CD4-positive, alpha-beta memory T cell (primary cell): ENCODE data around the gene SUGCT. TPM values are rescaled to one million over a fixed set of nuclear protein-coding genes. Genes with fewer than 3 reads are reported as not detected.

Experiments used
- CTCF ChIA-PET: fragments of 350-600 bp; sonication (Branson Sonifier 250); formaldehyde crosslinking; loops from one replicate; lab custom pipeline; 2021; ENCODE audit warnings: inconsistent platforms; ENCODE audit not compliant: partially characterized antibody; lab: Charles Lee
- POLR2A ChIA-PET: fragments of 350-600 bp; sonication (Branson Sonifier 250); formaldehyde crosslinking; loops from one replicate; lab custom pipeline; 2021; ENCODE audit not compliant: partially characterized antibody; lab: Charles Lee
- DNase-seq, 5 donors: peaks; one replicate each; pipeline versions ENCODE4 v3.0.0 to v3.0.0-alpha.2; 2020 to 2022; ENCODE audit warnings: mixed read lengths in 1 of 5
- H3K27ac ChIP-seq: one replicate; pipeline ENCODE4 v1.7.0; 2013; ENCODE audit warnings: low read depth, low read length
- H3K27me3 ChIP-seq: 2 replicates; pipeline ENCODE4 v1.7.0; 2013; ENCODE audit warnings: mild to moderate bottlenecking, low read length, moderate library complexity; ENCODE audit not compliant: insufficient read depth
- H3K36me3 ChIP-seq: 2 replicates; pipeline ENCODE4 v1.7.0; 2013; ENCODE audit warnings: mild to moderate bottlenecking, low read length, moderate library complexity; ENCODE audit not compliant: insufficient read depth
- H3K4me1 ChIP-seq: 2 replicates; pipeline ENCODE4 v1.7.0; 2013; ENCODE audit warnings: mild to moderate bottlenecking, low read length, moderate library complexity; ENCODE audit not compliant: insufficient read depth
- H3K4me3 ChIP-seq, 2 donors: one replicate each; pipeline ENCODE4 v1.7.0; 2013; ENCODE audit warnings: low read length in 2 of 2, mild to moderate bottlenecking in 1 of 2
- H3K9me3 ChIP-seq, 2 donors: one replicate each; pipeline ENCODE4 v1.7.0; 2013; ENCODE audit warnings: low read length in 2 of 2, control low read depth in 1 of 2; ENCODE audit not compliant: control insufficient read depth in 1 of 2
- H3K27ac Mint-ChIP-seq, 7 donors: one replicate each; pipeline ENCODE4 v1.8.0; 2020 to 2021; ENCODE audit warnings: mixed read lengths in 7 of 7, mild to moderate bottlenecking in 6 of 7, inconsistent platforms in 3 of 7, moderate library complexity in 3 of 7
- H3K27me3 Mint-ChIP-seq, 2 donors: one replicate each; pipeline ENCODE4 v1.8.0; 2020 to 2021; ENCODE audit warnings: mixed read lengths in 2 of 2
- H3K36me3 Mint-ChIP-seq, 2 donors: one replicate each; pipeline ENCODE4 v1.8.0; 2020 to 2021; ENCODE audit warnings: mixed read lengths in 2 of 2, inconsistent platforms in 1 of 2, mild to moderate bottlenecking in 1 of 2
- H3K4me1 Mint-ChIP-seq, 4 donors: one replicate each; pipeline ENCODE4 v1.8.0; 2020 to 2021; ENCODE audit warnings: mixed read lengths in 4 of 4, mild to moderate bottlenecking in 1 of 4
- H3K4me3 Mint-ChIP-seq, 8 donors: one replicate each; pipeline ENCODE4 v1.8.0; 2020 to 2021; ENCODE audit warnings: mixed read lengths in 8 of 8, mild to moderate bottlenecking in 7 of 8, moderate library complexity in 6 of 8, inconsistent platforms in 3 of 8
- H3K9me3 Mint-ChIP-seq, 8 donors: one replicate each; pipeline ENCODE4 v1.8.0; 2020 to 2021; ENCODE audit warnings: mixed read lengths in 8 of 8, mild to moderate bottlenecking in 5 of 8, inconsistent platforms in 3 of 8, moderate library complexity in 1 of 8
- intact Hi-C: fragments of 100-400 bp; cut with micrococcal nuclease; formaldehyde crosslinking; loops from one replicate; pipeline ENCODE4 v1.15.1; 2023
- polyA plus RNA-seq, 2 donors: library from polyadenylated mRNA; unstranded; fragments of 300-500 nt; fragmentation: Illumina TruSeq; gene quantifications; one replicate each; pipeline ENCODE4 v1.2.3, GENCODE V29; 2021
- total RNA-seq, 2 experiments: library from RNA; stranded (reverse); gene quantifications; one replicate each; pipeline ENCODE4 v1.2.3, GENCODE V29; 2021

The SUGCT gene
- total and polyA plus RNA-seq, 4 experiments from 2014 or later, result 0.41 to 4.4 (median 1.2) TPM

DNA sequence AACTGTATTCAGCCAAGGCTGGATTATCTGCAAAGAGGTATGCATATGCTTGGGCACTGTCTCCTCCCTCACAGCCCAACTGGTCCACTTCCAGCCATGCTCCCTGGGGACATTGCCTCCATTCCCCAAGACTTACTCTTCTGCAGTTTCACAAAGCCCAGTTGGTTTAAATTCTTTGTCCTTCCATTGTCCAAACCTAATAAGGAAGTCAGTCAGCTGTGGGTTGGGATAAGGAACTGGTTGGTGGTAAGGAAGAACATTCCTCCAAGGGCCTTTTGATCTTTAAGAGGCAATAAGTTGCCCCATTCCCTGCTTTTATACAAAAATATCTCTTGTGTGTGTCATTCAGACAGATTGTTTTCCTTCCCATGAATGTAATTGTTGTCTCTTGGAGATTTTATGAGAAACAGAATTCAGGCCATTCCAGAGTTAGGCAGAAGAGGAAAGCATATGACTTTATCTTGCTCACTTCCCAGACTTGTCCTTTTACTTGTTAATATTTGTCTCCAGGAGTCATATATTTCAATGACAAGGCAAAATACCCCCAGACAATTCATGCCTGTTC, 673.7 kb downstream of the SUGCT start:
- H3K36me3 Mint-ChIP-seq, result no peaks in the 10 kb centered on the region
- ChIA-PET POLR2A (no interaction called here), CTCF (no interaction called here)
- H3K4me1 ChIP-seq, result no peaks in the 10 kb centered on the region
- H3K9me3 ChIP-seq, result peaks cover 0 to 5% of the 10 kb centered on the region in 2 donors
- H3K4me3 Mint-ChIP-seq, result no peak overlapping the region
- no peaks in the 10 kb centered on the region for H3K36me3 ChIP-seq
- no peaks in the 10 kb centered on the region for H3K27me3 ChIP-seq
- H3K27me3 Mint-ChIP-seq, result no peaks in the 10 kb centered on the region
- H3K4me1 Mint-ChIP-seq, result no peaks in the 10 kb centered on the region
- no peak for DNase-seq
- no peak overlapping the region for H3K27ac Mint-ChIP-seq
- peaks cover 5 to 47% (median 32%) of the 10 kb centered on the region in 8 donors for H3K9me3 Mint-ChIP-seq
- intact Hi-C loops, result no loop called here
- H3K4me3 ChIP-seq, result no peak overlapping the region
- no peak overlapping the region for H3K27ac ChIP-seq

DNA sequence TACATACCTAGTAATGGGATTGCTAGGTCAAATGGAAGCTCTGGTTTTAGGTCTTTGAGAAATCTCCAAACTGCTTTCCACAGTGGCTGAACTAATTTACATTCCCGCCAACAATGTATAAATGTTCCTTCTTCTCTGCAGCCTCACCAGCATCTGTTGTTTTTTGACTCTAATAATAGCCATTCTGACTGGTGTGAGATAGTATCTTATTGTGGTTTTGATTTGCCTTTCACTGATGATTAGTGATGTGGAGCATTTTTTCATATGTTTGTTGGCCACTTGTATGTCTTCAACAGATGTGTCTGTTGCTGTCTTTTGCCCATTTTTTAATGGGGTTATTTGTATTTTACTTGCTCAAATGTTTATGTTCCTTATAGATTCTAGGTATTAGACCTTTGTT, 675.5 kb downstream of the SUGCT start:
- intact Hi-C loops, result no loop called here
- H3K27ac Mint-ChIP-seq, result no peak overlapping the region
- CTCF ChIA-PET, result no interaction called here

DNA sequence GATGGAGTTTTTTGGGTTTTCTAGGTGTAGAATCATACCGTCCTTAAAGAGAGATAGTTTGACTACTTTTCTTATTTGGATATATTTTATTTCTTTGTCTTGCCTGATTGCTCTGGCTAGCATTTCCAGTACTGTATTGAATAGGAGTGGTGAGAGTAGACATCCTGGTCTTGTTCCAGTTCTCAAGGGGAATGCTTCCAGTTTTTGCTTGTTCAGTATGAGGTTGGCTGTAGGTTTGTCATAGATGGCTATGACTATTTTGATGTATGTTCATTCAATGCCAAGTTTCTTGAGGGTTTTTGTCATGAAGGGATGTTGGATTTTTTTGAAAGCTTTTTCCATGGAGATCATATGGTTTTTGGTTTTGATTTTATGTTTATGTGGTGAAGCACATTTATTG, 676.9 kb downstream of the SUGCT start:
- no peaks in the 10 kb centered on the region for H3K4me1 ChIP-seq
- no peak overlapping the region for H3K4me3 ChIP-seq
- ChIA-PET POLR2A (no interaction called here), CTCF (no interaction called here)
- H3K36me3 ChIP-seq, result no peaks in the 10 kb centered on the region
- no peaks in the 10 kb centered on the region for H3K27me3 ChIP-seq
- peaks cover 5 to 52% (median 32%) of the 10 kb centered on the region in 8 donors for H3K9me3 Mint-ChIP-seq
- H3K9me3 ChIP-seq, result peaks cover 0 to 5% of the 10 kb centered on the region in 2 donors
- no peaks in the 10 kb centered on the region for H3K4me1 Mint-ChIP-seq
- H3K27ac Mint-ChIP-seq, result no peak overlapping the region
- H3K27ac ChIP-seq, result no peak overlapping the region
- no peaks in the 10 kb centered on the region for H3K36me3 Mint-ChIP-seq
- intact Hi-C loops, result no loop called here
- no peaks in the 10 kb centered on the region for H3K27me3 Mint-ChIP-seq
- DNase-seq, result no peak
- H3K4me3 Mint-ChIP-seq, result no peak overlapping the region

More for the DNA sequence above, 675.5 kb downstream of the SUGCT start:
- no peaks in the 10 kb centered on the region for H3K4me1 ChIP-seq
- Mint-ChIP-seq H3K4me1 (no peaks in the 10 kb centered on the region), H3K36me3 (no peaks in the 10 kb centered on the region), H3K9me3 (peaks cover 7 to 55% (median 31%) of the 10 kb centered on the region in 8 donors), H3K27me3 (no peaks in the 10 kb centered on the region), H3K4me3 (no peak overlapping the region)
- no peak for DNase-seq
- peaks cover 0 to 5% of the 10 kb centered on the region in 2 donors for H3K9me3 ChIP-seq
- no peaks in the 10 kb centered on the region for H3K27me3 ChIP-seq
- no peaks in the 10 kb centered on the region for H3K36me3 ChIP-seq
- no peak overlapping the region for H3K27ac ChIP-seq
- no peak overlapping the region for H3K4me3 ChIP-seq
- POLR2A ChIA-PET, result no interaction called here

DNA sequence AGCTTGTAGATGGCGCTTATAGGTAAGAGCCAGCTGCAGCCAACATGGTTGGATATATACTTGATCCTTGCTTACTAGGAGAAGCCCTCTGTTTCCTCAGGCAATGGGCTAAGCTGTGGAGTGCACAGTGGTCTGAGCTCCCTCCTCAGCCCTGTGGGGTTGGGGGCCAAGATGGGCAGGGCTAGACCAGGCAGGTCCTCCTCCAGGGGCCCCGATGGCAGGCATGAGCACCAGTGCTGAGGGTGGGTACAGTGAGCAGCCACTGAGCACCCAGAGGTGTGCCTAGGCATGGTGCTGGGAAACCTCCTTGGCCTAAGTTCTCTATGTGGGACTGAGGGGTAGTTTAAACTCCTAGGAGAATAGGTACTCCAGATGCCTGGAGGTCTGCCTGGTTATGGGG, 680.2 kb downstream of the SUGCT start:
- Histone ChIP-seq H3K27me3 (no peaks in the 10 kb centered on the region), H3K27ac (no peak overlapping the region), H3K4me3 (no peak overlapping the region), H3K4me1 (no peaks in the 10 kb centered on the region), H3K36me3 (no peaks in the 10 kb centered on the region), H3K9me3 (peaks cover 0 to 5% of the 10 kb centered on the region in 2 donors)
- H3K27me3 Mint-ChIP-seq, result no peaks in the 10 kb centered on the region
- CTCF ChIA-PET, result no interaction called here
- H3K4me3 Mint-ChIP-seq, result no peak overlapping the region
- H3K9me3 Mint-ChIP-seq, result peaks cover 7 to 64% (median 27%) of the 10 kb centered on the region in 8 donors
- H3K36me3 Mint-ChIP-seq, result no peaks in the 10 kb centered on the region
- POLR2A ChIA-PET, result no interaction called here
- no peak overlapping the region for H3K27ac Mint-ChIP-seq
- H3K4me1 Mint-ChIP-seq, result no peaks in the 10 kb centered on the region
- DNase-seq, result no peak
- intact Hi-C loops, result no loop called here

DNA sequence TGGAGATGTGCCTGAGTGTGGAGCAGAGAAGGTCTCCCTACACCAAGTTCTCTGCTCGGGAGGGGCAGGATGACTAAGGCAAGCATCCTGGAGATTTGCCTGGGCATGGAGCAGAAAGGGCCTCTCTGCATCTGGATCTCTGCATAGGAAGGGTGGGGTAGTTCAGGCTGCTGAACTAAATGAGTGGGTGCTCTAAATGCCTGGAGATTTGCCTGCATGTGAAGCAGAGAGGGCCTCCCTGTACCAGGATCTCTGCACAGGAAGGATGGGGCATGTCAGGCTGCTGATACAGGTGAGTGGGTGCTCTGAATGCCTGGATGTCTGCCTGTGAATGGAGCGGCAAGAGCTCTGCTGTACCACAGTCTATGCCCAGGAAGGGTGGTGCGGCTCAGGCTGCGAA, 680.7 kb downstream of the SUGCT start:
- ChIA-PET POLR2A (no interaction called here), CTCF (no interaction called here)
- Mint-ChIP-seq H3K27me3 (no peaks in the 10 kb centered on the region), H3K36me3 (no peaks in the 10 kb centered on the region), H3K4me3 (no peak overlapping the region), H3K9me3 (peaks cover 7 to 61% (median 24%) of the 10 kb centered on the region in 8 donors), H3K4me1 (no peaks in the 10 kb centered on the region), H3K27ac (no peak overlapping the region)
- no peak for DNase-seq
- Histone ChIP-seq H3K27ac (no peak overlapping the region), H3K4me1 (no peaks in the 10 kb centered on the region), H3K4me3 (no peak overlapping the region), H3K9me3 (peaks cover 0 to 5% of the 10 kb centered on the region in 2 donors), H3K36me3 (no peaks in the 10 kb centered on the region), H3K27me3 (no peaks in the 10 kb centered on the region)
- intact Hi-C loops, result no loop called here

DNA sequence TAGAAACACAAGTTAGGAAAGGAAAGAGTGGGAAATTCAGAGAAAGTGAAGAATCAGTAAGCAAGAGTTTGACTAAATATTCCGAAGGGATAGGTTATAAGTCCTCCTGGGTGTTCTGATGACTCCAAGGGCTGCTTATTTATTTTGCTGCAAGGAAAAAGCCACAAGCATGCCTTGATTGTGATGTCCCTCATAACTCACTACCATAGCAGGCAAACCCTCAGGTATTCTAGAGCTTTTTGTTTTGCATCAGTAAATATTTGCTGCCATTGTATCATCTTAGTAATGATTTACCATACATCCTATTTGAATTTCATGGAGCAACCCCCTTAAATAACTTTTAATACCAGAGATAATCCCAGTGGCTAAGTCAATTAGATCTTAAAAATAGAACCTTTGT, 688.1 kb downstream of the SUGCT start:
- Mint-ChIP-seq H3K4me1 (no peaks in the 10 kb centered on the region), H3K27ac (no peak overlapping the region), H3K4me3 (no peak overlapping the region), H3K9me3 (peaks cover 0 to 40% (median 23%) of the 10 kb centered on the region in 8 donors), H3K27me3 (no peaks in the 10 kb centered on the region), H3K36me3 (no peaks in the 10 kb centered on the region)
- no peaks in the 10 kb centered on the region for H3K27me3 ChIP-seq
- H3K36me3 ChIP-seq, result no peaks in the 10 kb centered on the region
- CTCF ChIA-PET, result no interaction called here
- H3K4me1 ChIP-seq, result no peaks in the 10 kb centered on the region
- POLR2A ChIA-PET, result no interaction called here
- H3K4me3 ChIP-seq, result no peak overlapping the region
- no peak for DNase-seq
- no peak overlapping the region for H3K27ac ChIP-seq
- H3K9me3 ChIP-seq, result no peaks in the 10 kb centered on the region
- intact Hi-C loops, result no loop called here

DNA sequence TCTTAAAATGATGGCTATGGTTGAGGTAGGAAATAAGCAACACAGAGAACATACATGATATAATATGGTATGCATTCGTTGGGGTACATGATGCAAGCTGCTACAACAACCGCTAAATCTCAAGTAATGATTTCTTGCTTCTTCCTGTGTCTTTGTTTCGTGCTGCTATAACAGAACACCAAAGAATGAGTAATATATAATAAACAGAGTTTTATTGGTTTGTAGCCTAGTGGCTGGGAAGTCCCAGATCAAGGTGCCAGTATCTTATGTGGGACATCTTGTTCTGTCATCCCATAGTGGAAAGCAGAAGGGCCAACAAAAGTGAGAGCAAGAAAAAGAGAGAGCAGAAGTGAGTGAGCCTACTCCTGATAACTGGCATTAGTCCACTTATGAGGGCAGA, 689.7 kb downstream of the SUGCT start:
- Mint-ChIP-seq H3K9me3 (peaks cover 0 to 36% (median 22%) of the 10 kb centered on the region in 8 donors), H3K27ac (no peak overlapping the region), H3K4me3 (no peak overlapping the region), H3K4me1 (no peaks in the 10 kb centered on the region), H3K36me3 (no peaks in the 10 kb centered on the region), H3K27me3 (no peaks in the 10 kb centered on the region)
- ChIA-PET POLR2A (no interaction called here), CTCF (no interaction called here)
- H3K4me1 ChIP-seq, result no peaks in the 10 kb centered on the region
- no peak for DNase-seq
- H3K9me3 ChIP-seq, result no peaks in the 10 kb centered on the region
- intact Hi-C loops, result no loop called here
- H3K36me3 ChIP-seq, result no peaks in the 10 kb centered on the region
- no peaks in the 10 kb centered on the region for H3K27me3 ChIP-seq
- H3K4me3 ChIP-seq, result no peak overlapping the region
- no peak overlapping the region for H3K27ac ChIP-seq
